IPS-15b (cell line): ENCODE measurements around the gene KCNN1.

Source experiments
- H3K27me3 ChIP-seq: one replicate; pipeline ENCODE4 v1.6.1; 2013; ENCODE audit warnings: low read length; ENCODE audit not compliant: control insufficient read depth, insufficient read depth
- H3K36me3 ChIP-seq: one replicate; pipeline ENCODE4 v1.6.1; 2013; ENCODE audit warnings: low read length; ENCODE audit not compliant: control insufficient read depth, insufficient read depth
- H3K4me1 ChIP-seq: one replicate; pipeline ENCODE4 v1.6.1; 2013; ENCODE audit warnings: mild to moderate bottlenecking, low read length; ENCODE audit not compliant: control insufficient read depth, insufficient read depth
- H3K4me3 ChIP-seq: one replicate; pipeline ENCODE4 v1.5.1; 2013; ENCODE audit warnings: low read depth, low read length
- H3K9ac ChIP-seq: one replicate; pipeline ENCODE4 v1.6.1; 2013; ENCODE audit warnings: low read depth, mild to moderate bottlenecking, low read length
- H3K9me3 ChIP-seq: one replicate; pipeline ENCODE4 v1.6.1; 2013; ENCODE audit warnings: mild to moderate bottlenecking, low read length; ENCODE audit not compliant: control insufficient read depth, insufficient read depth

KCNN1 gene

GRCh38 chr19:18010149-18010548 is 43.2 kb downstream of the KCNN1 start:
- Histone ChIP-seq H3K9me3 (no peaks in the 10 kb centered on the region), H3K36me3 (peaks cover 17% of the 10 kb centered on the region), H3K9ac (no peak overlapping the region), H3K4me1 (peaks cover 3% of the 10 kb centered on the region), H3K27me3 (no peaks in the 10 kb centered on the region), H3K4me3 (no peak overlapping the region)

- Histone ChIP-seq H3K9me3 (no peaks in the 10 kb centered on the region), H3K9ac (no peak overlapping the region), H3K36me3 (peaks cover 17% of the 10 kb centered on the region), H3K4me3 (no peak overlapping the region), H3K27me3 (no peaks in the 10 kb centered on the region), H3K4me1 (no peaks in the 10 kb centered on the region)
Observed at GRCh38 chr19:18013210-18014111, 46.6 kb downstream of the KCNN1 start.

GRCh38 chr19:18014197-18014596 is 47.3 kb downstream of the KCNN1 start:
- Histone ChIP-seq H3K36me3 (peaks cover 17% of the 10 kb centered on the region), H3K4me1 (no peaks in the 10 kb centered on the region), H3K27me3 (no peaks in the 10 kb centered on the region), H3K9ac (no peak overlapping the region), H3K9me3 (no peaks in the 10 kb centered on the region), H3K4me3 (no peak overlapping the region)

GRCh38 chr19:18016209-18016910 is 49.5 kb downstream of the KCNN1 start:
- no peak overlapping the region for H3K4me3 ChIP-seq
- no peaks in the 10 kb centered on the region for H3K9me3 ChIP-seq
- no peaks in the 10 kb centered on the region for H3K27me3 ChIP-seq
- no peak overlapping the region for H3K9ac ChIP-seq
- peaks cover 4% of the 10 kb centered on the region for H3K36me3 ChIP-seq
- H3K4me1 ChIP-seq = no peaks in the 10 kb centered on the region

- Histone ChIP-seq H3K4me1 (no peaks in the 10 kb centered on the region), H3K9me3 (no peaks in the 10 kb centered on the region), H3K9ac (no peak overlapping the region), H3K27me3 (no peaks in the 10 kb centered on the region), H3K36me3 (peaks cover 4% of the 10 kb centered on the region), H3K4me3 (no peak overlapping the region)
Observed at GRCh38 chr19:18017275-18018083, 50.6 kb downstream of the KCNN1 start.

GRCh38 chr19:18020212-18021085 is 53.5 kb downstream of the KCNN1 start:
- no peaks in the 10 kb centered on the region for H3K4me1 ChIP-seq
- no peak overlapping the region for H3K9ac ChIP-seq
- H3K9me3 ChIP-seq = no peaks in the 10 kb centered on the region
- H3K27me3 ChIP-seq = no peaks in the 10 kb centered on the region
- no peak overlapping the region for H3K4me3 ChIP-seq
- H3K36me3 ChIP-seq = no peaks in the 10 kb centered on the region

GRCh38 chr19:18021121-18021755 is 54.3 kb downstream of the KCNN1 start:
- Histone ChIP-seq H3K36me3 (no peaks in the 10 kb centered on the region), H3K9ac (no peak overlapping the region), H3K4me3 (no peak overlapping the region), H3K4me1 (no peaks in the 10 kb centered on the region), H3K9me3 (no peaks in the 10 kb centered on the region), H3K27me3 (no peaks in the 10 kb centered on the region)

- Histone ChIP-seq H3K4me3 (no peak overlapping the region), H3K27me3 (no peaks in the 10 kb centered on the region), H3K9ac (no peak overlapping the region), H3K4me1 (no peaks in the 10 kb centered on the region), H3K9me3 (no peaks in the 10 kb centered on the region), H3K36me3 (no peaks in the 10 kb centered on the region)
Observed at GRCh38 chr19:18023622-18024251, 56.8 kb downstream of the KCNN1 start.

GRCh38 chr19:18027151-18027550 is 60.2 kb downstream of the KCNN1 start:
- Histone ChIP-seq H3K4me1 (no peaks in the 10 kb centered on the region), H3K9me3 (no peaks in the 10 kb centered on the region), H3K36me3 (no peaks in the 10 kb centered on the region), H3K9ac (no peak overlapping the region), H3K27me3 (no peaks in the 10 kb centered on the region), H3K4me3 (no peak overlapping the region)

- Histone ChIP-seq H3K4me1 (no peaks in the 10 kb centered on the region), H3K27me3 (no peaks in the 10 kb centered on the region), H3K36me3 (no peaks in the 10 kb centered on the region), H3K9ac (no peak overlapping the region), H3K9me3 (no peaks in the 10 kb centered on the region), H3K4me3 (no peak overlapping the region)
Observed at GRCh38 chr19:18029617-18030338, 62.9 kb downstream of the KCNN1 start.
